NOMO-1 treated with dmso at 0.1 percent for 144 hours (cell line): ENCODE results near the gene ETS2.

Experiments used
- DNase-seq: peaks from one replicate; lab custom pipeline; 2025; ENCODE audit not compliant: unreplicated experiment; lab: John Stamatoyannopoulos, UW

ETS2 gene

DNA sequence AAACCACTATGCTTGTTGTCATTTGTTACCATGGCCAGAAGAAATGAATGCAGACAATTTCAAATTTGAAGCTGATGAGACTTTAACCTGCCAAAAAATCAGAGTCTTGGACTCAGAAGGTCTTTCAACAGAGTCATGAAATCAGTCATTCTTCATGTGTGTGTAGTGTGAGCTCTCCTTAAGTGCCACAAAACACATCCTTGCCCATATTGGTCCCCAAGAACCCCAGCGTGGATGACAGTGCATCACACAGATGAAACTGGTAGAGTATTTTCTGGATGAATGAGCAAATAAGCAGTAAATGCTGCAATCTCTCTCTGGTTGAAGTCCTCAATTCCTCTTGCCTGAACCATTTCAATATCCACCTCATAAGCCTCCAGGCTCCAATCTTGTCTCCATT is 28.7 kb upstream of the ETS2 start:
- no peak for DNase-seq

DNA sequence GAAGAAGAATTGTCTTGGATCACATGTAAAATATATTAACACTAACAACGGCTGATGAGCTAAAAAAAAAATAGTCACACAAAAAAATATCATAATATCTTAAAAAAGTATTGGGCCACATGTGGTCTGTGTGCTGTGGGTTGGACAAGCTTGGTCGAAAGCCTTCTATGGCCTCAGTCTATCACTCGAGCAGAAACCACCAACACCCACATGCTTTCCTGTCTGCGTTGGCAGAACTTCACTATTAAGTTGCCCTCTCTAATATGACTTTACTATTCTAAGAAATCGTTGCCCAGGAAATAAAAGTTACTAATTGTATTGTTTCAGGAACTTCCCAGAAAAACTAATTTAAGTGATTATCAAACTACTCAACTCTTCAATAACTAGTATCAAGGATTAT is 28.2 kb upstream of the ETS2 start:
- no peak for DNase-seq

DNA sequence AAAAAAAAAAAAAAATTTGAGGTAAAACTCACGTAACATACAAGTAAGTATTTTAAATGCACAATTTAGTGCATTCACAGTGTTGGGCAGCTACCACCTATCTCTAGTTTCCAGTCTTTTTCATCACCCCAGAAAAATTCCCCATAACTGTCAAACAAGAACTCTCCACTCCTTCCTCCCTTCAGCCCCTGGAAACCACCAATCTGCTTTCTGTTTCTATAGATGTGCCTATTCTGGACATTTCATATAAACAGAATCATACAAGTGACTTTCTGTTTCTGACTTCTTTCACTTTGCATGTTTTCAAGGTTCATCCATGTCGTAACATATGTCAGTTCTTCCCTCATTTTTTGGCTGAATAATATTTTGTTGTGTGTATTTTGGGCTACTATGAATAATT is 24.9 kb upstream of the ETS2 start:
- DNase-seq, result no peak

- no peak for DNase-seq
Measured at GRCh38 chr21:38784458-38785266, 21.1 kb upstream of the ETS2 start.

GRCh38 chr21:38785483-38785882 is 20.2 kb upstream of the ETS2 start:
- no peak for DNase-seq

DNA sequence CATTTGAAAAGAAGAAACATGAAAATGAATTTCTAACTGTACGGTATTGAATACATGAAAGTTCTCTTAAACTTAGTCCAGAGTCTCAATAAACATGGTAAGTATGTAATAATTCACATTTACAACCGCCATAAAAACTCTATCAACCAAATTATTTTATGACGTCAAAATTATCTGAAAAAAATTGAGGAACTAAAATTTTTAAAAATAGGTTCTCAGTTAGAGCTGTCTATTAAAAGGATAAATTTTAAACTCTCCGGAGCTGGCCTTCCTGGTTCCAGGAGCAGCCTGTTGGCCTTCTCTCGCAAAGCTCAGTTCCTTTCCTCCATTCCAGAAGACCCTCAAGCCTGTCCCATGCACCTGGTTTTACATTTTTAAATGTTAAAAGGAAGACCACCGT is 18.7 kb upstream of the ETS2 start:
- DNase-seq, result no peak

DNA sequence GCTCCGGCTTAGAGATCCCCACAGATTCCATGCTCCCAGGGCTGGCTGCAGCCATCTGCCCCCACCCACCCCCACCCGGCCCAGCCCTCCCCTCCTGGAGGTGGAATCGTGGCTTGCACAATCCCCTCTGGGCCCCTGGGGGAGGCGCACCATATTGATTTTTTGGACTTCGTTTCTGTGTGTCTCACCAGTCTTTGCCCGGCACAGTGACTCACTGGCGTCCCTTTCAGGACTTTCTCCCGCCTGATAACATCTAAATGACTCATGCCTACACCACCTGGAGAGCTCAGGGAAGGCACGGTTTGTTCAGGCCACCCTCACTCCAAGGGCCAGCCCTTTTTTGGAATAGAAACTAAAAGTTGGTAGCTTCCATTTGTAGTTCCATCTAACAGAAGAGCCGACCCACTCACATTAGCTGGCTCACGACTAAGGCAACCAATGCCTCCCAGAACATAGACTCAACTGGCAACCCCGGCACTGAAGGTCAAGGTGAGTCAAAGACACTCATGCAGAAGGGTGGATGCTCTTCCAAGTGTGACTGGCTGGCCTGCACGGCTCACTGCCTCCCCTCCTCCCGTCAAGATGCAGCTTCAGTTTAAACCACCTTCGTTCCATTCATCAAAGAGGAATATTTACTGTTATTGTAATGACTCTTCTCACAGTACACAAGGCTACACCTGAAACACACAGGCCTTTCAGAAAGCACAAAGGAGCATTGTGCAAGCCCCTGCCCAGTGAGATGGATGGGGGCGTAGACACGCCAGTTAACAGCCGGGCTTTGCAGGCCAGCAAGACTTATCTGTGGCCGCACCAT is 18.1 kb upstream of the ETS2 start:
- peak; percentile 32 for DNase-seq

- DNase-seq, result no peak
Measured at GRCh38 chr21:38788275-38788905, 17.3 kb upstream of the ETS2 start.

DNA sequence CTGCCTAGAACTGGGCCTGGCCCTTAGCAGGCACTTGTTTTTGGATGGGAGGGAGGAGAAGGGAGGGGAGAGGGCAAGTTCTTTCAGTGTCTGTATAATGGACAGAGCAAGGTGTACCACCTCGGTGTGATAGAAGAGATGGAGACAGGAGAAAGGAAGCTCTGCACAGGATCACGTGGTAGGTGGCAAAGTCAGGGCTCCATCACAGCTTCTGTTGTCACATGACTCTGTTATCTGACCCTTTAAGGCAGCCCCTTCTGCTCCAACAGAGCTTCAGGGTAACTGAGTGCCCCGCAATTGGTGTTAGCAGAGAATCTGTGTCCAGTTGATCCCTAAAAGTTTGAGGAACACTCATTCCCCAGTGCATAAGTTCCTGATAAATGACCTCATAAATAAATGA is 16.5 kb upstream of the ETS2 start:
- no peak for DNase-seq

- DNase-seq, result no peak
Measured at GRCh38 chr21:38790059-38790458, 15.7 kb upstream of the ETS2 start.

- no peak for DNase-seq
Measured at GRCh38 chr21:38790961-38791360, 14.8 kb upstream of the ETS2 start.

- no peak for DNase-seq
Measured at GRCh38 chr21:38792676-38793459, 12.9 kb upstream of the ETS2 start.

DNA sequence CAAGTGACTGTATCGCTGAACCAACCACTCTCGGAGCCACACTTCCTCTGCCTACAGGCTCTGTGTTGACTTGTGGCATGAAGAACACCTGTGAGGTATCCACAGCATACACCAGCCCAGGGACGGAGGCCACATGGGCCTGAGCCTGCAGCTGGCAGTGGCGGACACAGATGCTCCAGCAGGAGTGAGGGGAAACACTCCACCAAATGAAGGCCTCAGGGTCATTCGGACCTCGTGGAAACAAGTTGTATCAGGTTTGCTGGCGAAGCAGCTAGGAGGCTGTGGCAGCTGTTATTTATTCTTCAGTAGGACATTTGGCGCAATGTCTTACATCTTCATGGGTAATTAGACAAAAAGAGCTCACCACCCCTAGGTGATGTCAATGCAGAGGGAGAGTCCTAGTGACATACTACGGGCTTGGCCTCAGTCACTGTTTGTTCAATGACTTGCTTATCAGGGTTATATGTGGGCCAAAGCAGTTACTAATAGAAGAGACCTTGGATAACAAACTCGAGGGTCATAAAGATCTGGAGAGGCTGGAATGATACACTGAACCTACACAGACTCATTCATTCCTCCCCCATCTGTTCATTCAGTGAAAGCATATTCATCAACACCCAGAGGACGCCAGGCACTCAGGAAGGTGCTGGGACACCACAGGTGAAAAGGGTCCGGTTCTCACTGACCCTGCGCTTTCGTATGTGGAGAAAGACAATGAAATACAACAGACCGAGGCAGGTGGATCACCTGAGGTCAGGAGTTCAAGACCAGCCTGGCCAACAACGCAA is 11.6 kb upstream of the ETS2 start:
- DNase-seq, result no peak

DNA sequence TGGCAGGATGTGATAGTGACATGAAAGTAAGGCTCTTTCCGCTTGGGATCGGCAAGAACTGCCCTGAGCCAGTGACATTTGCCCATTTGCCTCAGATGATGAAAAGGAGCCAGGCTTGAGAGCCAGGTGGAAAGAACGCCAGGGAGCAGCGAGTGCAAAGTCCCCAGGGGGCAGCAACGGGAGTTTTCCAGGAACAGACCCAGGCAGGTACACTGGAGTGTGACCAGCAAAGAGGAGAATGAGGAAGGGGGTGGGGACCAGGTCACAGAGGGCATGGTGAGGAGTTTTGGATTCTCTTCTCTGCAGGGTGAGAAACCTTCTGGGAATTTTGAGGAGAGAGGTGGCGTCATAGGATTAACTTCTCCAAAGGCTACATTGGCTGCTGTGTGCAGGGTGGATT is 10.8 kb upstream of the ETS2 start:
- no peak for DNase-seq

- DNase-seq, result no peak
Measured at GRCh38 chr21:38795475-38795874, 10.3 kb upstream of the ETS2 start.

DNA sequence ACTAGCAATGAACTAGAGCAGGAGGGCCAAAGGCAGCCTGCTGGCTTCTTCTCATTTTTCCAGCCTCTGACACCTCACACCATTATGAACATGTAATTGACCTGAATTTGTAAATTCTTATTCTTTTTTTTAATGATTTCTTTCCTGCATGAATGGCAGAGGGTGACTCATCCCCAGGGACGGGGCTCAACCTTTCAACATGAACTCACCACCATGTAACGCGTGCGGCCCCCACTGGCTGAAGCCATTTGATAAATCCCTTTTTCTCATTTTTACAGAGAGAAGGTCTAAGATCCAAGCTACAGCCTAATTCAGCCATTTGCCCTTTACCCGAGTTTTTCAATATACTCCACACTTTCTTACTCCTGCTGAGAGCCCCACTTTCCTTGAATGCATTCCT is 9.3 kb upstream of the ETS2 start:
- no peak for DNase-seq

- peak; percentile 4 for DNase-seq
Measured at GRCh38 chr21:38797470-38797869, 8.3 kb upstream of the ETS2 start.

- DNase-seq, result no peak
Measured at GRCh38 chr21:38798081-38798480, 7.6 kb upstream of the ETS2 start.

DNA sequence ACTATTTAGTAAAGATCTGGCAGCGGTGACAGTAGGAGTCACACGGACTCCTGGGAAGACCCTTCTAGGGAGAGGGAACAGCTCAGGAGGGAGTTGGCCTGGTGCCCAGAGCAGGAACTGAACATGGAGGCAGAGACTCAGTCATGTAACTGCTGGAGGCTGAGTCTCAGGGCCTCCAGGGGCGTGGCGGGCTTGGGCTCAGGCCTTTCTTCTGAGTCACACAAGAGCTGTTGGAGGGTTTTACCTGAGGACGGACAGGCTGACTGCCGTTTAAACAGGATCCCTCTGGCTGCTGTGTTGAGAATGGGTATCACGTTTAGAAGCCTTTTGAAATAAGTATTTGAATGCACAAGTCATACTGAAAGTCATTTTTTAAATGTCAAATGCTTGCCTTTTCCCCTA is 7.2 kb upstream of the ETS2 start:
- no peak for DNase-seq

GRCh38 chr21:38800046-38800758 is 5.5 kb upstream of the ETS2 start:
- no peak for DNase-seq
